Hepatocyte (in vitro differentiated cells): ENCODE measurements around the gene SETDB2. TPM values are rescaled to one million over a fixed set of nuclear protein-coding genes. Genes with fewer than 3 reads are reported as not detected.

ENCODE experiments used
- DNase-seq: peaks from one replicate; pipeline ENCODE4 v3.0.0-alpha.2; 2016; ENCODE audit warnings: low spot score
- H2AFZ ChIP-seq: fragments of 200-600 bp; sonication (generic); 2 replicates; pipeline ENCODE4 v1.6.0; 2016; ENCODE audit warnings: antibody characterized with exemption, mild to moderate bottlenecking
- H3K27ac ChIP-seq: fragments of 200-600 bp; sonication (generic); 2 replicates; pipeline ENCODE4 v1.5.1; 2016; ENCODE audit warnings: mild to moderate bottlenecking
- H3K27me3 ChIP-seq: fragments of 200-600 bp; sonication (generic); 2 replicates; pipeline ENCODE4 v1.6.1; 2016
- H3K36me3 ChIP-seq: fragments of 200-600 bp; sonication (generic); replicated peaks from 2 replicates; pipeline ENCODE4 v1.5.1; 2016; ENCODE audit warnings: low read depth; ENCODE audit not compliant: insufficient read depth
- H3K4me1 ChIP-seq: fragments of 200-600 bp; sonication (generic); 2 replicates; pipeline ENCODE4 v1.5.1; 2016; ENCODE audit warnings: mild to moderate bottlenecking, moderate library complexity; ENCODE audit not compliant: insufficient read depth
- H3K4me2 ChIP-seq: fragments of 200-600 bp; sonication (generic); 2 replicates; pipeline ENCODE4 v1.6.0; 2016
- H3K4me3 ChIP-seq: fragments of 200-600 bp; sonication (generic); 2 replicates; pipeline ENCODE4 v1.5.1; 2016; ENCODE audit warnings: mild to moderate bottlenecking
- H3K79me2 ChIP-seq: fragments of 200-600 bp; sonication (generic); 2 replicates; pipeline ENCODE4 v1.6.0; 2017; ENCODE audit warnings: mild to moderate bottlenecking
- H3K9me2 ChIP-seq: fragments of 200-600 bp; sonication (generic); replicated peaks from 2 replicates; pipeline ENCODE4 v1.6.0; 2017; ENCODE audit warnings: mild to moderate bottlenecking; ENCODE audit not compliant: insufficient read depth
- H3K9me3 ChIP-seq: fragments of 200-600 bp; sonication (generic); 2 replicates; pipeline ENCODE4 v1.5.1; 2016; ENCODE audit warnings: low read depth, mild to moderate bottlenecking
- H4K20me1 ChIP-seq: fragments of 200-600 bp; sonication (generic); 2 replicates; pipeline ENCODE4 v1.6.0; 2016; ENCODE audit warnings: mild to moderate bottlenecking; ENCODE audit not compliant: insufficient read depth, poor library complexity, severe bottlenecking
- EZH2 ChIP-seq: fragments of 200-600 bp; sonication (generic); IDR thresholded peaks from 2 replicates; pipeline ENCODE4 v1.6.1; 2016; ENCODE audit warnings: antibody characterized with exemption, mild to moderate bottlenecking, borderline replicate concordance
- EZH2phosphoT487 ChIP-seq: fragments of 200-600 bp; sonication (generic); IDR thresholded peaks from one replicate; pipeline ENCODE4 v1.6.1; 2018; ENCODE audit warnings: antibody characterized with exemption, mild to moderate bottlenecking, low read depth, moderate library complexity; ENCODE audit not compliant: unreplicated experiment, severe bottlenecking
- WGBS: methylation state at CpG from one replicate; pipeline ENCODE4 v1.1.6; 2016; ENCODE audit warnings: low lambda C conversion rate; ENCODE audit errors: missing lambda C conversion rate; 5-methylcytosine and 5-hydroxymethylcytosine counted together
- polyA plus RNA-seq: library from polyadenylated mRNA; unstranded; fragments of >200 nt; fragmentation: Nextera tagmentation; extraction: Ambion mirVana; gene quantifications from 2 replicates; pipeline ENCODE4 v1.2.1, GENCODE V29; 2016
- total RNA-seq: library from RNA; depleted of rRNA; stranded (reverse); fragments of >200 nt; gene quantifications from 2 replicates; pipeline ENCODE4 v1.2.3, GENCODE V29; 2014
- TF ChIP-seq, protein P1 (sequence below): fragments of 200-600 bp; sonication (generic); IDR thresholded peaks from 2 replicates; pipeline ENCODE4 v1.5.1; 2016; ENCODE audit warnings: antibody characterized with exemption, mild to moderate bottlenecking; ENCODE audit not compliant: poor library complexity

SETDB2 gene
- total and polyA plus RNA-seq, 2 experiments from 2014 or later, result 8.9 to 14.5 TPM

DNA sequence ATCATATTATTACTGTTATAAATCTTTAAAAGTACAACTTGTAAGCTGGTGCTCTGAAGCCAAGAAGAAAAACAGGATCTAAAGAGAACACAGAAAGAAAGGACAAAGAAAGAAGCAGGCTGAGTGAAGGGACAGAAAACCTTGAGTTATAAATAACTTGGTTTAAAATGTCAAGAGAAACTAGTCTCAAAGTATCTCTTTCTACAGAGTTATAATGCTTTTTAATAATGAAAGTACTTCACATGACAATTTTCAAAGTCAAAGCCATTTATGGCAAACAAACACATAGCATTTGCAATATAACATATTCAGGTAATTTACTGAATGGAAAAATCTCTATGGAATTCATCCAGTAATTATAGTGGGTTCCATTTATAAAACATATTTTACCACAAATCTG lies 33.6 kb upstream of the SETDB2 start:
- Histone ChIP-seq H3K27ac (no peak overlapping the region), H3K27me3 (no peaks in the 10 kb centered on the region), H4K20me1 (no peaks in the 10 kb centered on the region), H3K4me3 (no peak overlapping the region), H2AFZ (no peak overlapping the region), H3K4me2 (no peak overlapping the region), H3K79me2 (no peaks in the 10 kb centered on the region), H3K4me1 (no peaks in the 10 kb centered on the region), H3K9me3 (no peaks in the 10 kb centered on the region), H3K36me3 (no peaks in the 10 kb centered on the region), H3K9me2 (no peaks in the 10 kb centered on the region)
- TF ChIP-seq EZH2phosphoT487 (no peak), EZH2 (no peak)
- TF ChIP-seq, protein P1, sequence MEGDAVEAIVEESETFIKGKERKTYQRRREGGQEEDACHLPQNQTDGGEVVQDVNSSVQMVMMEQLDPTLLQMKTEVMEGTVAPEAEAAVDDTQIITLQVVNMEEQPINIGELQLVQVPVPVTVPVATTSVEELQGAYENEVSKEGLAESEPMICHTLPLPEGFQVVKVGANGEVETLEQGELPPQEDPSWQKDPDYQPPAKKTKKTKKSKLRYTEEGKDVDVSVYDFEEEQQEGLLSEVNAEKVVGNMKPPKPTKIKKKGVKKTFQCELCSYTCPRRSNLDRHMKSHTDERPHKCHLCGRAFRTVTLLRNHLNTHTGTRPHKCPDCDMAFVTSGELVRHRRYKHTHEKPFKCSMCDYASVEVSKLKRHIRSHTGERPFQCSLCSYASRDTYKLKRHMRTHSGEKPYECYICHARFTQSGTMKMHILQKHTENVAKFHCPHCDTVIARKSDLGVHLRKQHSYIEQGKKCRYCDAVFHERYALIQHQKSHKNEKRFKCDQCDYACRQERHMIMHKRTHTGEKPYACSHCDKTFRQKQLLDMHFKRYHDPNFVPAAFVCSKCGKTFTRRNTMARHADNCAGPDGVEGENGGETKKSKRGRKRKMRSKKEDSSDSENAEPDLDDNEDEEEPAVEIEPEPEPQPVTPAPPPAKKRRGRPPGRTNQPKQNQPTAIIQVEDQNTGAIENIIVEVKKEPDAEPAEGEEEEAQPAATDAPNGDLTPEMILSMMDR, result no peak
- DNase-seq, result no peak

DNA sequence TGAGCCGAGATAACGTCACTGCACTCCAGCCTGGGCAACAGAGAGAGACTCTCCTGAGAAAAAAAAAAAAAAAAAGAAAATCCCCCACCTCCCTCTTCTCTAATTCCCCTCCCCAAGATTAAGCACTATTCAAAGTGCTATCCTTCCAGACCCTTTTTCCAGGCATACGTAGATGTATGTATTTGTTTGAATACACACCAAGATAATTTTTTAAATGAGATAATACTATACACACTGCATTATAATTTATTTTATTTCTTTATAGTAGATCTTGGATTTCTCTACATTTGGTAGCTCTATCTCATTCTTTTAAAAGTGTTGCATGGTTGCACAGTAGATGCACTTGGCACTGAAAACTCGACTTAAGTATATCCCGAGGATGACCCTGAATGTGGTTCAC lies 32.7 kb upstream of the SETDB2 start:
- no peaks in the 10 kb centered on the region for H3K79me2 ChIP-seq
- H3K36me3 ChIP-seq, result no peaks in the 10 kb centered on the region
- H3K4me2 ChIP-seq, result no peak overlapping the region
- H2AFZ ChIP-seq, result no peak overlapping the region
- no peaks in the 10 kb centered on the region for H3K27me3 ChIP-seq
- no peaks in the 10 kb centered on the region for H3K4me1 ChIP-seq
- no peaks in the 10 kb centered on the region for H3K9me2 ChIP-seq
- H3K9me3 ChIP-seq, result no peaks in the 10 kb centered on the region
- DNase-seq, result no peak
- WGBS, result 89% methylated on average over 5 of the region's 5 CpGs
- H3K27ac ChIP-seq, result no peak overlapping the region
- TF ChIP-seq, protein P1, result no peak
- no peak for TF ChIP-seq EZH2phosphoT487
- no peak for TF ChIP-seq EZH2
- no peak overlapping the region for H3K4me3 ChIP-seq
- H4K20me1 ChIP-seq, result no peaks in the 10 kb centered on the region

DNA sequence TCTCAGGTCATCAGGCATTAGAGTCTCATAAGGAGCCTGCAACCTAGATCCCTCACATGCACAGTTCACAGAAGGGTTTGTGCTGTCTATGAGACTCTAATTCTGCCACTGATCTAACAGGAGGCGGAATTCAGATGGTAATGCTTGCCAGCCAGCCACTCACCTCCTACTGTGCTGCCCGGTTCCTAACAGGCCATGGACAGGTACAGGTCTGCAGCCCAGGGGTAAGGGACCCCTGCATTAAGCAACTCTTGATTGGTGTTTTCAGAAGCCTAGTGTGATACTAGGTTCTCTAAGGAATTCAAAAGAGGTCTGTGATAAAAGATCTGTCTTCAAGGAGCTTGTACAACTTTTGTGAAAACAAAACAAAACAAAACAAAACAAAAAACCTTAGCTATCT lies 31.3 kb upstream of the SETDB2 start:
- H3K4me1 ChIP-seq, result no peaks in the 10 kb centered on the region
- DNase-seq, result no peak
- no peaks in the 10 kb centered on the region for H4K20me1 ChIP-seq
- H2AFZ ChIP-seq, result no peak overlapping the region
- H3K27ac ChIP-seq, result no peak overlapping the region
- TF ChIP-seq, protein P1, result no peak
- no peak for TF ChIP-seq EZH2phosphoT487
- TF ChIP-seq EZH2, result no peak
- H3K79me2 ChIP-seq, result no peaks in the 10 kb centered on the region
- H3K36me3 ChIP-seq, result no peaks in the 10 kb centered on the region
- H3K27me3 ChIP-seq, result no peaks in the 10 kb centered on the region
- 100% methylated on average over 2 of the region's 2 CpGs for WGBS
- H3K4me2 ChIP-seq, result no peak overlapping the region
- H3K9me2 ChIP-seq, result no peaks in the 10 kb centered on the region
- no peaks in the 10 kb centered on the region for H3K9me3 ChIP-seq
- H3K4me3 ChIP-seq, result no peak overlapping the region

DNA sequence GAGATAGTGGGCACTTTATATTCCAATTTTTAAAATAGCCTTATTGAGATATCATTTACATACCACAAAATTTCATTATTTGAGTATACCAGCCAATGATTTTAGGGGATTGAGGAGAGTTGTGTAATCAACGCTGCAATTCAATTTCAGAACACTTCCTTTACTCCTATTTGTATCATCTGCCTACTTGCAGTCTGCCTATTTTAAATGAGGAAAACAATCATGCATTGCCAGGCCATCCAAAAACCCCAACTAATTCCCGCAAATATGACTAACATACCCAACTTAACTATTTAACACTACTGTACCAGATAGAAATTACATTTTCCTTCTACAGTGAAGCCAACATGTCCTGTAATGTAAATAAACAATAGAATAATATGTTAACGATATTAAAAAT lies 26.9 kb upstream of the SETDB2 start:
- Histone ChIP-seq H3K4me3 (no peak overlapping the region), H3K27ac (no peak overlapping the region), H3K9me2 (no peaks in the 10 kb centered on the region), H3K4me2 (no peak overlapping the region), H3K79me2 (no peaks in the 10 kb centered on the region), H3K9me3 (no peaks in the 10 kb centered on the region), H3K36me3 (no peaks in the 10 kb centered on the region), H2AFZ (no peak overlapping the region), H4K20me1 (no peaks in the 10 kb centered on the region), H3K4me1 (no peaks in the 10 kb centered on the region), H3K27me3 (no peaks in the 10 kb centered on the region)
- TF ChIP-seq, protein P1, result no peak
- TF ChIP-seq EZH2, result no peak
- no peak for TF ChIP-seq EZH2phosphoT487
- WGBS, result 98% methylated on average over 3 of the region's 3 CpGs
- no peak for DNase-seq
